Measurements from ENCODE around the gene NINL.
"Not testable (repeated sequence)": the region's sequence is repeated elsewhere in the genome, so short reads cannot be mapped to it uniquely, and the experiment has no call there.

The NINL gene

DNA sequence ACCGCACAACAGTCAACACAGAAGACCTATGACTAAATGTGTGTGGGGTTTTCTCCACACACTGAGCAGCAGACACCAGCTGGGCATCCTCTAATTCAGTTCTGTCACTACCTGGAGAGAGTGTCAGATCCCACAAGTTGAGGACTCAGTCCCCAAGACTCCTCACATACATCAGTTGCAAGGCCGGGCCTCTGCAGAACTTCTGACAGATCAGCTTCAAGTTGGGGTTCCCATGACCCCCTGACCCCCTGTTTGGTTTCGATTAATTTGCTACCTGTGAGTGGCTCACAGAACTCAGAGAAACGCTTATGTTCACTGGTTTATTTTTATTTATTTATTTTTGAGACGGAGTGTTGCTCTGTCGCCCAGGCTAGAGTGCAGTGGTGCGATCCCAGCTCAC, 3.2 kb upstream of the NINL start:
- no peaks in the 10 kb centered on the region for H3K9me3 ChIP-seq (ENCODE audit: severe bottlenecking)
- no peak overlapping the region for H3K4me3 ChIP-seq (ENCODE audit: severe bottlenecking)
- H3K4me1 ChIP-seq (ENCODE audit: insufficient read depth, poor library complexity, severe bottlenecking) = no peaks in the 10 kb centered on the region
- TF ChIP-seq, protein P1, sequence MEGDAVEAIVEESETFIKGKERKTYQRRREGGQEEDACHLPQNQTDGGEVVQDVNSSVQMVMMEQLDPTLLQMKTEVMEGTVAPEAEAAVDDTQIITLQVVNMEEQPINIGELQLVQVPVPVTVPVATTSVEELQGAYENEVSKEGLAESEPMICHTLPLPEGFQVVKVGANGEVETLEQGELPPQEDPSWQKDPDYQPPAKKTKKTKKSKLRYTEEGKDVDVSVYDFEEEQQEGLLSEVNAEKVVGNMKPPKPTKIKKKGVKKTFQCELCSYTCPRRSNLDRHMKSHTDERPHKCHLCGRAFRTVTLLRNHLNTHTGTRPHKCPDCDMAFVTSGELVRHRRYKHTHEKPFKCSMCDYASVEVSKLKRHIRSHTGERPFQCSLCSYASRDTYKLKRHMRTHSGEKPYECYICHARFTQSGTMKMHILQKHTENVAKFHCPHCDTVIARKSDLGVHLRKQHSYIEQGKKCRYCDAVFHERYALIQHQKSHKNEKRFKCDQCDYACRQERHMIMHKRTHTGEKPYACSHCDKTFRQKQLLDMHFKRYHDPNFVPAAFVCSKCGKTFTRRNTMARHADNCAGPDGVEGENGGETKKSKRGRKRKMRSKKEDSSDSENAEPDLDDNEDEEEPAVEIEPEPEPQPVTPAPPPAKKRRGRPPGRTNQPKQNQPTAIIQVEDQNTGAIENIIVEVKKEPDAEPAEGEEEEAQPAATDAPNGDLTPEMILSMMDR (IDR thresholded peaks at IDR 0.05; ENCODE audit: poor library complexity, severe bottlenecking) = no peak
- no peaks in the 10 kb centered on the region for H3K27me3 ChIP-seq (ENCODE audit: insufficient read depth, poor library complexity, severe bottlenecking)
- DNase-seq (ENCODE audit: low spot score) = no peak
- no peaks in the 10 kb centered on the region; the same call in 1 of the 2 replicates for H3K36me3 ChIP-seq (ENCODE audit: low read depth)
- no peak for ATAC-seq (ENCODE audit: low read depth)
- H3K27ac ChIP-seq (ENCODE audit: poor library complexity, severe bottlenecking) = no peak overlapping the region

DNA sequence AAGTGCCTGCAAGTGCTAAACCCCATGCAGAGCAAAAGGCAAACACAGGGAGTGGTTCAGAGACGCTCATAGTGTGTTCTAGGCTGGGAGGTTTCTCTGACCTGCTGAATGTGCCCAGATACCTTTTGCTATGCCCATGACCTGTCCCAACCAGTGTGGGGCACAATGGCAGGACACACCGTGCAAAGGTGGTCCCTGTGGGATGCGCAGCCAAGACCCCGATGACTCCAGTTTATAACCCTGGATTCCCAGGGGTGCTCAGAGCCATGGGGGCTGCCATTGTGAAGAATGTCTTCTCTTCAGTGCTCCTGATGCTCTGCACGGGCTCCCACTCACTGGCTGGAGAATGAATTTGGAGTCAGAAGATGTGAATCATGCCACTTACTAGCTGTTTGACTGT, 2.2 kb upstream of the NINL start:
- H3K36me3 ChIP-seq (ENCODE audit: low read depth) = no peaks in the 10 kb centered on the region; the same call in 1 of the 2 replicates
- DNase-seq (ENCODE audit: low spot score) (no peak), ATAC-seq (ENCODE audit: low read depth) (no peak)

DNA sequence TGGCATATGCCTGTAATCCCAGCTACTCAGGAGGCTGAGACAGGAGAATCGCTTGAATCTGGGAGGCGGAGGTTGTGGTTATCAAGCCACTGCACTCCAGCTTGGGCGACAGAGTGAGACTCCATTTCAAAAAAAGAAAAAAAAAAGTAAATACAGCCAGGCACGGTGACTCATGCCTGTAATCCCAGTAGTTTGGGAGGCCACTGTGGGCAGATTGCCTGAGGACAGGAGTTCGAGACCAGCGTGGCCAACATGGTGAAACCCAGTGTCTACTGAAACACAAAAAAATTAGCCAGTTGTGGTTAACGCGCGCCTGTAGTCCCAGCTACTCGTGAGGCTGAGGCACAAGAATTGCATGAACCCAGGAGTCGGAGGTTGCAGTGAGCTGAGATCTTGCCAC, 1.5 kb upstream of the NINL start:
- no peak overlapping the region for H3K4me3 ChIP-seq (ENCODE audit: severe bottlenecking)
- no peak for DNase-seq (ENCODE audit: low spot score)
- H3K4me1 ChIP-seq (ENCODE audit: insufficient read depth, poor library complexity, severe bottlenecking) = no peaks in the 10 kb centered on the region
- TF ChIP-seq, protein P1 (IDR thresholded peaks at IDR 0.05; ENCODE audit: poor library complexity, severe bottlenecking) = no peak
- peaks cover under 1% of the 10 kb centered on the region for H3K36me3 ChIP-seq (ENCODE audit: low read depth)
- no peaks in the 10 kb centered on the region for H3K9me3 ChIP-seq (ENCODE audit: severe bottlenecking)
- no peak for ATAC-seq (ENCODE audit: low read depth)
- H3K27ac ChIP-seq (ENCODE audit: poor library complexity, severe bottlenecking) = no peak overlapping the region
- H3K27me3 ChIP-seq (ENCODE audit: insufficient read depth, poor library complexity, severe bottlenecking) = no peaks in the 10 kb centered on the region

More for the DNA sequence above, 2.2 kb upstream of the NINL start:
- Histone ChIP-seq H3K27me3 (ENCODE audit: insufficient read depth, poor library complexity, severe bottlenecking) (no peaks in the 10 kb centered on the region), H3K9me3 (ENCODE audit: severe bottlenecking) (no peaks in the 10 kb centered on the region), H3K27ac (ENCODE audit: poor library complexity, severe bottlenecking) (no peak overlapping the region), H3K4me3 (ENCODE audit: severe bottlenecking) (no peak overlapping the region), H3K4me1 (ENCODE audit: insufficient read depth, poor library complexity, severe bottlenecking) (no peaks in the 10 kb centered on the region)
- TF ChIP-seq, protein P1 (IDR thresholded peaks at IDR 0.05; ENCODE audit: poor library complexity, severe bottlenecking) = no peak

DNA sequence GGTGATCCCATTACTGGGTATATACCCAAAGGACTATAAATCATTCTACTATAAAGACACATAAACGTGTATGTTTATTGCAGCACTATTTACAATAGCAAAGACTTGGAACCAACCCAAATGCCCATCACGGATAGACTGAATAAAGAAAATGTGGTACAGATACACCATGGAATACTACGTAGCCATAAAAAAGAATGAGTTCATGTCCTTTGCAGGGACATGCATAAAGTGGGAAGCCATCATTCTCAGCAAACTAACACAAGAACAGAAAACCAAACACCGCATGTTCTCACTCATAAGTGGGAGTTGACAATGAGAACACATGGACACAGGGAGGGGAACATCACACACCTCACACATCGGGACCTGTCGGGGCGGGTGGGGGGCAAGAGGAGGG, 1.7 kb downstream of the NINL start:
- ATAC-seq (ENCODE audit: low read depth); DNase-seq (ENCODE audit: low spot score); H3K9me3 ChIP-seq (ENCODE audit: severe bottlenecking); H3K27ac ChIP-seq (ENCODE audit: poor library complexity, severe bottlenecking); H3K4me1 ChIP-seq (ENCODE audit: insufficient read depth, poor library complexity, severe bottlenecking); H3K27me3 ChIP-seq (ENCODE audit: insufficient read depth, poor library complexity, severe bottlenecking); H3K4me3 ChIP-seq (ENCODE audit: severe bottlenecking): not testable (repeated sequence)
- peaks cover 14% of the 10 kb centered on the region for H3K36me3 ChIP-seq (ENCODE audit: low read depth)

DNA sequence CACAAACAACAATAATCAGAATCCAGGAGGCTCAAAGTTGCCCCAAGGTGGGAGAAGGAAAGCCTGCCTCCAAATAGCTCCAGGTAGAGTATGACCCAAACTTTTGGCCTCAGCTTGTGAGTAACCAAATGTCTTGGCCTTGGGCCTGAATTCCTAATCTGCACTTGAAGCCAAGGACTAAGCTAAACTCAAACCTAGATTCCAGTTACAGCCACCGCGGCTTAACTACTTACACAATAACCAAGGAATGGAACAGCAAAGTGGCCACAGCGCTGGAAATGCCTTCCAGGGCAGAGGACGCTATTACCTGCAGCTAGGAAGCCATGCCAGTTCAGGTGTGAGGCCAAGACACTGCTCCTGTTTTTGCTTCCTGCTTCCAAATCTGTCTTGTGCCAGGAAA, 4.6 kb downstream of the NINL start:
- H3K36me3 ChIP-seq (ENCODE audit: low read depth) = peaks cover 14% of the 10 kb centered on the region
- H3K27me3 ChIP-seq (ENCODE audit: insufficient read depth, poor library complexity, severe bottlenecking) = no peaks in the 10 kb centered on the region
- ATAC-seq (ENCODE audit: low read depth) (no peak), DNase-seq (ENCODE audit: low spot score) (no peak)
- no peaks in the 10 kb centered on the region for H3K4me1 ChIP-seq (ENCODE audit: insufficient read depth, poor library complexity, severe bottlenecking)
- no peak overlapping the region for H3K27ac ChIP-seq (ENCODE audit: poor library complexity, severe bottlenecking)
- TF ChIP-seq, protein P1 (IDR thresholded peaks at IDR 0.05; ENCODE audit: poor library complexity, severe bottlenecking) = no peak
- no peaks in the 10 kb centered on the region for H3K9me3 ChIP-seq (ENCODE audit: severe bottlenecking)
- H3K4me3 ChIP-seq (ENCODE audit: severe bottlenecking) = no peak overlapping the region

Measured in RWPE2 (cell line).